GM23338 (cell line): ENCODE data around the gene CNNM2. TPM values are rescaled to one million over a fixed set of nuclear protein-coding genes. Genes with fewer than 3 reads are reported as not detected.
"Not testable (repeated sequence)": the region's sequence is repeated elsewhere in the genome, so short reads cannot be mapped to it uniquely, and the experiment has no call there.

Experiments used
- ATAC-seq: fragments of 200-7000 bp; cut with Tn5 transposase; 3 replicates; pipeline ENCODE4 v1.9.1; 2020
- DNase-seq: peaks from one replicate; pipeline ENCODE4 v3.0.0-alpha.2; 2015; ENCODE audit warnings: low spot score
- H2AFZ ChIP-seq: fragments of 200-600 bp; sonication (generic); 2 replicates; pipeline ENCODE4 v1.8.0; 2016; ENCODE audit warnings: antibody characterized with exemption, mild to moderate bottlenecking, moderate library complexity
- H3F3A ChIP-seq: fragments of 200-600 bp; sonication (generic); replicated peaks from 2 replicates; pipeline ENCODE4 v1.8.0; 2017; ENCODE audit warnings: antibody characterized with exemption, mixed run types, low read depth
- H3K27ac ChIP-seq: fragments of 200-600 bp; sonication (generic); 2 replicates; pipeline ENCODE4 v1.6.1; 2016; ENCODE audit warnings: low read depth
- H3K27me3 ChIP-seq: fragments of 200-600 bp; sonication (generic); 2 replicates; pipeline ENCODE4 v1.8.0; 2016; ENCODE audit warnings: mild to moderate bottlenecking, mixed run types, moderate library complexity; ENCODE audit not compliant: insufficient read depth
- H3K36me3 ChIP-seq: fragments of 200-600 bp; sonication (generic); 2 replicates; pipeline ENCODE4 v1.8.0; 2016; ENCODE audit warnings: mild to moderate bottlenecking; ENCODE audit not compliant: insufficient read depth
- H3K4me1 ChIP-seq: fragments of 200-600 bp; sonication (generic); 2 replicates; pipeline ENCODE4 v1.8.0; 2016; ENCODE audit warnings: mild to moderate bottlenecking, moderate library complexity; ENCODE audit not compliant: insufficient read depth
- H3K4me2 ChIP-seq: fragments of 200-600 bp; sonication (generic); 2 replicates; pipeline ENCODE4 v1.7.1; 2017; ENCODE audit warnings: mixed run types
- H3K4me3 ChIP-seq: fragments of 200-600 bp; sonication (generic); 2 replicates; pipeline ENCODE4 v1.6.1; 2016; ENCODE audit warnings: mixed run types
- H3K79me2 ChIP-seq: fragments of 200-600 bp; sonication (generic); replicated peaks from 2 replicates; pipeline ENCODE4 v1.8.0; 2017; ENCODE audit warnings: mild to moderate bottlenecking; ENCODE audit not compliant: insufficient read depth
- H3K9me2 ChIP-seq: fragments of 200-600 bp; sonication (generic); 2 replicates; pipeline ENCODE4 v1.8.0; 2017; ENCODE audit not compliant: insufficient read depth
- H4K20me1 ChIP-seq: fragments of 200-600 bp; sonication (generic); replicated peaks from 2 replicates; pipeline ENCODE4 v1.8.0; 2017; ENCODE audit warnings: mild to moderate bottlenecking; ENCODE audit not compliant: insufficient read depth
- H3K27ac Mint-ChIP-seq: 2 replicates; pipeline ENCODE4 v1.8.0; 2020; ENCODE audit warnings: inconsistent platforms, mild to moderate bottlenecking, moderate library complexity, mixed read lengths
- H3K27me3 Mint-ChIP-seq: 3 replicates; pipeline ENCODE4 v1.8.0; 2022; ENCODE audit warnings: low read depth, mild to moderate bottlenecking, moderate library complexity, mixed read lengths, inconsistent platforms; ENCODE audit not compliant: insufficient read depth, poor library complexity
- H3K36me3 Mint-ChIP-seq: 3 replicates; pipeline ENCODE4 v1.8.0; 2021; ENCODE audit warnings: low read depth, mild to moderate bottlenecking, inconsistent platforms, moderate library complexity, mixed read lengths
- H3K4me1 Mint-ChIP-seq: 3 replicates; pipeline ENCODE4 v1.8.0; 2020; ENCODE audit warnings: mild to moderate bottlenecking, inconsistent platforms, mixed read lengths
- H3K4me3 Mint-ChIP-seq: 3 replicates; pipeline ENCODE4 v1.8.0; 2021; ENCODE audit warnings: moderate library complexity, mild to moderate bottlenecking, inconsistent platforms, mixed read lengths
- H3K9me3 Mint-ChIP-seq: 3 replicates; pipeline ENCODE4 v1.8.0; 2020; ENCODE audit warnings: moderate library complexity, mild to moderate bottlenecking, inconsistent platforms, mixed read lengths
- CREB1 ChIP-seq: fragments of 250-450 bp; sonication (Bioruptor Pico); IDR thresholded peaks from 2 replicates; pipeline ENCODE4 v1.5.0; 2020; ENCODE audit warnings: low read depth, mild to moderate bottlenecking, moderate library complexity
- ETS1 ChIP-seq: IDR thresholded peaks from 2 replicates; pipeline ENCODE4 v1.6.1; 2016; ENCODE audit warnings: antibody characterized with exemption
- EZH2 ChIP-seq: fragments of 200-600 bp; sonication (generic); IDR thresholded peaks from one replicate; pipeline ENCODE4 v1.8.0; 2017; ENCODE audit warnings: antibody characterized with exemption, mild to moderate bottlenecking, low read depth; ENCODE audit not compliant: unreplicated experiment
- JUNB ChIP-seq: IDR thresholded peaks from one replicate; pipeline ENCODE4 v1.6.1; 2016; ENCODE audit warnings: antibody characterized with exemption; ENCODE audit not compliant: unreplicated experiment
- ZNF331 ChIP-seq: fragments of 250-450 bp; sonication (Bioruptor Pico); IDR thresholded peaks from 2 replicates; pipeline ENCODE4 v1.5.0; 2020; ENCODE audit warnings: low read depth, mild to moderate bottlenecking, moderate library complexity
- ZNF462 ChIP-seq: fragments of 250-450 bp; sonication (Bioruptor Pico); IDR thresholded peaks from 2 replicates; pipeline ENCODE4 v1.5.0; 2020; ENCODE audit warnings: mild to moderate bottlenecking, moderate library complexity
- polyA plus RNA-seq: library from polyadenylated mRNA; unstranded; fragments of >200 nt; fragmentation: Nextera tagmentation; extraction: Ambion mirVana; gene quantifications from 2 replicates; pipeline ENCODE4 v1.2.1, GENCODE V29; 2016
- total RNA-seq: library from RNA; depleted of rRNA; stranded (reverse); fragments of >200 nt; shearing (Covaris generic); gene quantifications from 2 replicates; pipeline ENCODE4 v1.2.3, GENCODE V29; 2014

The CNNM2 gene
- total and polyA plus RNA-seq, 2 experiments from 2014 or later, result 4.5 to 31.3 TPM

GRCh38 chr10:102975483-102976379 lies 57.6 kb downstream of the CNNM2 start (continued):
- TF ChIP-seq ZNF462 (CRISPR knock-in tag), result no peak
- no peak for TF ChIP-seq JUNB
- no peak for TF ChIP-seq ETS1
- no peak for TF ChIP-seq ZNF331 (CRISPR knock-in tag)
- no peak for TF ChIP-seq CREB1
- no peak for TF ChIP-seq EZH2

GRCh38 chr10:102976380-102976726 lies 58.3 kb downstream of the CNNM2 start:
- H3K27me3 ChIP-seq, H3K36me3 ChIP-seq, H3K4me1 ChIP-seq, H3K4me1 Mint-ChIP-seq, H3K79me2 ChIP-seq, H3F3A ChIP-seq, ATAC-seq, H3K27me3 Mint-ChIP-seq, H3K27ac ChIP-seq, H3K4me3 ChIP-seq, H4K20me1 ChIP-seq, H3K4me3 Mint-ChIP-seq, H3K9me3 Mint-ChIP-seq, DNase-seq, H3K4me2 ChIP-seq, H3K36me3 Mint-ChIP-seq, H2AFZ ChIP-seq, H3K27ac Mint-ChIP-seq, H3K9me2 ChIP-seq: not testable (repeated sequence)
